OCI-M1 (cell line): ENCODE data around the gene TCEAL9.
"Not testable (repeated sequence)": the region's sequence is repeated elsewhere in the genome, so short reads cannot be mapped to it uniquely, and the experiment has no call there.

Source experiments
- DNase-seq: peaks from one replicate; lab custom pipeline; 2025; lab: John Stamatoyannopoulos, UW

The TCEAL9 gene

DNA sequence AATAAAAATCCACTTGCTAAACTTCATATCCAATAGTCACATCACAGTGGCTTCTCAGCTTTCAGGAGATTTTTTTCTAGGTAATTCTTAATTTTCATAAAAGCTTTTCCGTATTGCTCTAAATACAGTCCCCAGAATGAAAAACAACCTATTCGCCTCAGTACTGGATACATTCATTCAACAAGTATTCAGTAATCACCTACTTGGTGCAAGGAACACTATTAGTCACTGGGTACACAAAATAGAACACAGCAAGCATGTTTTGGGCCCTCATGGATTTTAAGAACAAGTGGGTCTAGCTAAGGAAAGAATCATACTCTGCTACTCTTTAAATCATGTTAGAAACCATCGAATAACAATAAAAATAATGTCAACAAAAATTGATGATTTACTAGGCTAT, 17.3 kb downstream of the TCEAL9 start:
- no peak for DNase-seq

DNA sequence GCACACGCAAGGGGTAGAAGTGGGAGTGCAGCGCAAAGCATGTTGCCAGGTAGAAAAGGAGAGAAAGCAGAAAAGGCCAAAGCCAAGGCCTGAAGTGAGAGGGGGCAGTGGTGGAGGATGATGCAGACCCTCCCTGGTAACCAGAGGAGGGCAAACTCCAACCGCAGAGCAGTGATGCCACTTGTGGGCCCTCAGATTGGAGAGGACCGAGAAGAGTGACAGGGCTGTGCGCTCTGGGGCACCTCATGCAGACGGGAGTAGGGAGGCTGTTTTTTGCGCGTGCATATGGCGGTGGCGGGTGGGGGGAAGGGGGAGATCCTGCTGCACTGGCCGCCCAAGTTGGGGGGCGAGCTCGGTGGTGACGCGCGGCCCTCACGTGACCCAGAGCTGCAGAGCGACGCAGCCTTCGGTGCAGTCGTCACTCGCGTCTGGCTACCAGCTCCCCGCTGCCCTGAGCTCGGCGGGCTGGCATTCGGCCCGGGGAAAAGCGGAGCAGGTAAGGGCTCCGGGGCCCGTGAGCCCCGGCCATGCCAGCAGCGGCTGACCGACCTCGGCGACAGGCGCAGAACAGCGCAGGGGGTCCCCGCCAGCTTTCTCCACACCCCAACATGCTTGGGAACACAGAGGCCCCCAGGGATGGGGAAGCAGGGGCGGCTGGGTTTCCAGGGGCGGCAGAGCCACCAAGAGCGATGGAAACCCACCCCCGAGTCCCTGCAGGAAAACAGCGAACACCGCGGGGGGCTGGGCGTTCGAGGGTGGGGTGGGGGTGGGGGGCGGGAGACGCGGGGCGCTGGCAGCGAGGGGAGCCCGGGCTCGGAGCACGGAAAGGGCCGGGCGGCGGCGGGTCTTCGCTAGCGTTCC, 20.0 kb downstream of the TCEAL9 start, which contains the start of gene BEX3:
Gene BEX3 (plus strand): TSS at position 421 of the 861 bp plus-strand sequence. CDS start 984 bp downstream, outside the sequence.
- peak; percentile 30 for DNase-seq

DNA sequence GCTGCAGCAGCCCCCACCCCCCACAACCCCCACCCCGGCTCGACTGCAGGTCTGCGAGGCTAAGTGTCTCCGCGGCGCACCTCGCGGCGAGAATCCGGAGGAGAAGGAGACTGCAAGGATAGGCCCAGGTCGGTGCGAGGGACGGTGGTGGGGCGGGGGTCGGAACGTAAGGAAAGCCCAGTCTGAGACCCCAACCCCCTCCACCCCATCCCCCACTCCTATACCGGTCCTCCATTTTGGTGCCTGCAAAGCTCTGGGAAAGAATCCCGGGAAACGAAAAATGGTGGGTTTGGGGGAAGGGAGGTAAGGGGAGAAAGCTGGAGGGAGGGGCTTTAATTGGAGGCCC, 20.6 kb downstream of the TCEAL9 start:
- peak; percentile 3 for DNase-seq

- DNase-seq: no peak
Observed at GRCh38 chrX:103378990-103379389, 22.7 kb downstream of the TCEAL9 start.

DNA sequence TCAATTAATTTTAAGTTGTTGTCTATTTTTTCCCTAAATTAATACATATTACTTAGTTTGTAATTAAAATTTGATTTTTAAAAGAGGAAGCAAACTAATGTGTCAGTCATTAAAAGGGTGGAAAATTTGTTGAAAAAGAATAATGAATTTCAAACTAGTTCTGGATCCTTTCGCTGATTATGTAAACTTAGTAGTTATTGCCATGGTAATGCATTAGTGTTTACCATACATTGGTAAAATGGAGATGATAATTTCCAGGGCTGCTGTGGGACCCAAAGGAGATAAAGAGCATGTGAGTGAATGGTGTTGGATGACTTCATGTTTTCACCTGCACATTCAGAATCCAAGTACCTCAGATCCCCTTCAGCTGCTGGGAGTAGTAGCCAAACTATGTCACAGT, 26.6 kb downstream of the TCEAL9 start:
- DNase-seq: no peak

GRCh38 chrX:103384672-103385071, 28.4 kb downstream of the TCEAL9 start:
- no peak for DNase-seq

- not testable (repeated sequence) for DNase-seq
Observed at GRCh38 chrX:103385283-103385830, 29.1 kb downstream of the TCEAL9 start.

DNA sequence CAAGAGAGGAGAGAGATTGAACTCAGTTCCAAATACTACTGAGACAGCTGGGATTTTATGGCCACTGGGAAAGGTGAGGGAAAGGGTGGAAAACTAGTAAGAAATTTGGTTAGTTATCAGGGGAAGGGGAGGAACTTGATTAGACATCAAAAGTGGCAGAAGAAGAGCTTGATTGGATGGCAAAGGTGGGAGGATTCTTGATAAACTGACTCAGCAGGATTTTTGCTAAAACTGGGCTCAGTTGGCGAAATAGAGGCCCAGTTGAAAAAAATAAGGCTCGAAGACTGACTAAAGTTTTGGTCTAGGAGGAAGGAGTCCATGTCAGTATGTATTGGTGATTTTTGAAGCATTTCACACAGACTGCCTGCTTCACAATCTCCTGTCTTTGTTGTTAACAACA, 30.0 kb downstream of the TCEAL9 start:
- peak; percentile 10 for DNase-seq

- no peak for DNase-seq
Observed at GRCh38 chrX:103393487-103393886, 37.2 kb downstream of the TCEAL9 start.

- DNase-seq: no peak
Observed at GRCh38 chrX:103396186-103396585, 39.9 kb downstream of the TCEAL9 start.

- DNase-seq: no peak
Observed at GRCh38 chrX:103396660-103397059, 40.4 kb downstream of the TCEAL9 start.

GRCh38 chrX:103397707-103398106, 41.4 kb downstream of the TCEAL9 start:
- DNase-seq: no peak

- peak; percentile 72 for DNase-seq
Observed at GRCh38 chrX:103398421-103398864, 42.1 kb downstream of the TCEAL9 start.

- DNase-seq: no peak
Observed at GRCh38 chrX:103399744-103400143, 43.4 kb downstream of the TCEAL9 start.

- DNase-seq: no peak
Observed at GRCh38 chrX:103400931-103401330, 44.6 kb downstream of the TCEAL9 start.

GRCh38 chrX:103404231-103405008, 48.1 kb downstream of the TCEAL9 start:
- DNase-seq: peak; percentile 81

GRCh38 chrX:103405009-103405333, 48.7 kb downstream of the TCEAL9 start:
- no peak for DNase-seq

GRCh38 chrX:103406256-103406655, 50.0 kb downstream of the TCEAL9 start:
- DNase-seq: no peak

DNA sequence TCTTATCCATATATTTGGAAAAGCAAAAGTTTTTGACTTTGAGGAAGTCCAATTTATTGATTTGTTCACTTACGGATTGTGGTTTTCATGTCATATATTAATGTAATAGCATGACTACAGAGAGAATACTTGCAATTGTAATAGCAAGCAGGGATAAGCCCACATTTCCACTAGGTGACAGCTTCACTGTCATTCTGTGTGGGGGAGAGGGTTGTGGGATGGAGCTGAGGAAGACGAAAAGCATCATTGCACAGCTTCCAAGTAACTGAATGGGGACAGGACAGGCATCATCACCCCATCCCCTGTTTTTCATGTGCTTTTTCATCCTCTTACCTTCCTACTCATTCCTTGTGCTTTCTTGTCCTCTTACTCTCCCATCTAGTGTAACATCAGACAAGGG, 51.5 kb downstream of the TCEAL9 start:
- DNase-seq: no peak
